ENCODE data around the gene CAMSAP3. TPM values are rescaled to one million over a fixed set of nuclear protein-coding genes. Genes with fewer than 3 reads are reported as not detected.
A peak's percentile ranks its signal among the peaks of the same experiment; 100 is the strongest.

Gene CAMSAP3
- polyA plus RNA-seq, 4 donors = 32.4 to 87.4 (median 73.5) TPM

DNA sequence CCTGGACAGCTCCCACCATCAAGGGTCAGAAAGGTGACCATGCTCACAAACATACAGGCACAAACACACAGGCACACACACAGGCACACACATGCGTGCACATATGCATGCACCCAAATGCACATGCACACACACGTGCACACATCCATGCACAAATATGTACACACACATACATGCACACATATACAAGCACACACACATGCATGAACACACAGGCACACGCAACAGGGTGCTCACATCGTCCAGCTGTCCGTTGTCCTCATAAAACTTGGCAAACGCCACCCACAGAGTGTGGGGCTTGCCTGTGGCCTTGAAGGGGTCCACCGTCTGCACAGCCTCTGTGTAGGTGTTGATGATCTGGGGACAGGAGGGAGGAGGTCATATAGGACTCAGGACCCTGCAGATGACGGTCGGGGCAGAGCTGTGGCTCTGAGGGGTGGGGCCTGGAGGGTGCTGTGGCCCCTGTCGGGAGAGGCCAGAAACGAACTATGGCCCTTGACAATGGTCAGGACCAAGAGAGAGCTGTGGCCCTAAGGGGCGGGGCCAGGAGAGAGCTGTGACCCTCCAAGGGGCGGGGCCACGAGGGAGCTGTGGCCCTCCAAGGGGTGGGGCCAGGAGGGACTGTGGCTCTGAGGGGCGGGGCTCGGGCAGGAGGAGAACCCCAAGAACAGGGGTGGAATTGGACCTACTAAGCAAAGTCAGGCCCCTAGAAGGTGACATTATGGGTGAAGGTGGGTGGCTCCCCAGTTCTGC lies 27.4 kb downstream of the CAMSAP3 start:
- no peak overlapping the region for H3K27ac ChIP-seq (ENCODE audit: low read depth in 1 of 3, low read length in 2 of 3)
- 79 to 88% (median 87%) methylated on average over 16 of the region's 16 CpGs for whole genome bisulfite sequencing, 3 donors
- DNase-seq = no peak
- H3K27me3 ChIP-seq (ENCODE audit: control insufficient read depth in 3 of 3, insufficient read depth in 3 of 3, low read length in 3 of 3) = no peaks in the 10 kb centered on the region
- H3K4me3 ChIP-seq (ENCODE audit: low read depth in 1 of 3, low read length in 3 of 3) = no peak overlapping the region
- no peaks in the 10 kb centered on the region for H3K9me3 ChIP-seq (ENCODE audit: control insufficient read depth in 2 of 2, insufficient read depth in 1 of 2, low read depth in 1 of 2, low read length in 1 of 2)
- peaks cover 0 to 8% (median 3%) of the 10 kb centered on the region in 3 donors for H3K4me1 ChIP-seq (ENCODE audit: control insufficient read depth in 3 of 3, insufficient read depth in 2 of 3, low read depth in 1 of 3, low read length in 2 of 3)
- H3K36me3 ChIP-seq (ENCODE audit: control insufficient read depth in 3 of 3, insufficient read depth in 2 of 3, low read depth in 1 of 3, low read length in 3 of 3) = peaks cover 18 to 98% (median 19%) of the 10 kb centered on the region in 3 donors
- no peak for FAIRE-seq

DNA sequence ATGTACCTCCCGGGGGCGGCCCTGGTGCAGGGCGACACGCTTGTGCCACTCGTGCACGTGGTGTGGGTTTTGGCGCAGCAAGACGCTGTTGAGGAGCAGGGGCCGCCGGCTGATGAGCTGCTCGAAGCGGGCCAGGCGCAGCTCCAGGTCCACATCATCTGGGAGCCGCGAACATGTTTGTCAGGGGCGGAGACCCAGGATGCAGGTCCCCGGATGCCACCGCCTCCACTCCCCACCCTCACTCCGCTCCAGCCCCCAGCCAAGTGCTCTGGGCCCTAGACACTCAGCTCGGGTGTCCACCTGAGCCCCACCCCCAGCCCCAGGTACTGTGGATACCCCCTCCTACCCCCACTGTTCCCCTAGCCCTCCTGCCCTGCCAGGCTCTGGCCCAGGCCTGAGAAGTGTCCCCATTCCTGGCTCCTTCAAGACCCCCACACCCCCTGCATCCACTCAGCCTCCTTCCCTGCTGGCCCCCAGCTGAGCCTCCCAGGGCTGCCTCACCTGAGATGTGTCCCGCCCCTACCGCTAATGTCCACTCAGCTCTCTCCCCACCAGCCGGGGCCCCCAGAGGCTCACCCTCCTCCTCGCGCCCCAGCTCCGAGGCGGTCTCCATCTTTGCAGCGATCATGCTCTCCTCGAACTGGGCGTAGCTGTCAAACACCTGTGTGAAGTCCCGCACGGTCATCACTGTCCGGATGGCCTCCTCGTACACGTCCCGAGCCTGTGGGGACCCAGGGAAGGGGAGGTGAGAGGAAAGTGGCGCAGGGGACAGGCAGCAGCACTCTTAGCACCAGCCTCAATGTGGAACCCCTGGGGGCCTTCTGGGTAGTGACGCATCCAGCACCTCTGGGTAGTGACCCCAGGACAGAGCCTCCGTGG lies 28.3 kb downstream of the CAMSAP3 start:
- FAIRE-seq = no peak
- 93 to 94% (median 94%) methylated on average over 39 of the region's 39 CpGs for WGBS, 3 donors

DNA sequence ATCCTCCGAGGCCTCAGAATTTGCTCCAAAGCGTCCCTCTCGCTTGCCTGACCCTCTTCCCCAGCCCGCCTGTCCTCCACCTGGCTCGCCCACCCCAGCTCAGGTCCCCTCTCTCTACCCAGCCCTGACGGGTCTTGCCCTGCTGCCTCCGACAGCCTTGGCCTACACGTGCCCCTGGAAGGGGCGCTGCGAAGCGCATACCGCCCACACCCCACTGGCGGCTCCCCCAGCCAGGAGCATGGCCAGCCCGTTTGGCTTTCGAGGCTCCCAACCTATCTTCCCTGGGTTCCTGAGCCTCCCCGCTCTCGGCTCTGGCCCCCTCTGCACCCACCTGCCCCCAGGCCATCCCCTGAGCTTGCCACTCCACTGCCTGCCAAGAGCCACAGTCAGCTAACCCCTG lies 29.1 kb downstream of the CAMSAP3 start:
- 94 to 95% (median 94%) methylated on average over 15 to 17 of the region's 17 CpGs for WGBS, 3 donors
- no peak for FAIRE-seq

More for the DNA sequence above, 28.3 kb downstream of the CAMSAP3 start:
- Histone ChIP-seq H3K4me3 (ENCODE audit: low read depth in 1 of 3, low read length in 3 of 3) (no peak overlapping the region), H3K9me3 (ENCODE audit: control insufficient read depth in 2 of 2, insufficient read depth in 1 of 2, low read depth in 1 of 2, low read length in 1 of 2) (no peaks in the 10 kb centered on the region), H3K36me3 (ENCODE audit: control insufficient read depth in 3 of 3, insufficient read depth in 2 of 3, low read depth in 1 of 3, low read length in 3 of 3) (peaks cover 18 to 91% (median 19%) of the 10 kb centered on the region in 3 donors), H3K27me3 (ENCODE audit: control insufficient read depth in 3 of 3, insufficient read depth in 3 of 3, low read length in 3 of 3) (no peaks in the 10 kb centered on the region), H3K27ac (ENCODE audit: low read depth in 1 of 3, low read length in 2 of 3) (no peak overlapping the region), H3K4me1 (ENCODE audit: control insufficient read depth in 3 of 3, insufficient read depth in 2 of 3, low read depth in 1 of 3, low read length in 2 of 3) (peaks cover 3 to 9% (median 8%) of the 10 kb centered on the region in 3 donors)
- no peak for DNase-seq

DNA sequence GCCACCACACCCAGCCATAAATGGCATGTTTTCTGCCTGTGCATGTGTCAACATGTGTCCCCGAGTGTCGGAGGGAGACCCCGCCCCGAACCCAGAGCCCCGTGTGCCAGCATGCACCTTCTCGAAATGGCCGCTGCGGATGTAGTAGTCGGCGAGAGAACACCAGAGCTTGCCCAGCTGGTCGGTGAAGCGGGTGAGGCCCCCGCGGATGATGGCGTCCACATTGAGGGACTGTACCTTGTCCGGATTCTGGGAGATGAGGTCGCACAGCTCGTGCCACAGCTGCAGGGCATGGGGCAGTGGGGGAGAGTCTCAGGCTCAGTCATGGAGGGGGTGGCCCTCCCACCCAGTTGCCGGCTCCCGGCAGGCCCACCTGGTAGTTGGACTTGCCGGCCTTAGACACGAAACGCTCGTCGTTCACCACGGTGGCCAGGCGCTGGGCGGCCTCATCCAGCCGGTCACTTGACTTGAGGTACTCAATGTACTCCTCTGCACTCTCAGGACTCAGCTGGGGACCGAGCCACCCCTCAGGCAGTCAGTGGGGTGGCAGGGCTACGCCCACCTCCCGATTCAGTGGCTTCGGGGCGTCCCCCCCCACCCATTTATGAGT lies 30.2 kb downstream of the CAMSAP3 start:
- 96 to 97% (median 96%) methylated on average over 33 to 34 of the region's 34 CpGs for WGBS, 3 donors
- no peak for DNase-seq
- Histone ChIP-seq H3K9me3 (ENCODE audit: control insufficient read depth in 2 of 2, insufficient read depth in 1 of 2, low read depth in 1 of 2, low read length in 1 of 2) (no peaks in the 10 kb centered on the region), H3K4me3 (ENCODE audit: low read depth in 1 of 3, low read length in 3 of 3) (no peak overlapping the region), H3K27ac (ENCODE audit: low read depth in 1 of 3, low read length in 2 of 3) (no peak overlapping the region), H3K27me3 (ENCODE audit: control insufficient read depth in 3 of 3, insufficient read depth in 3 of 3, low read length in 3 of 3) (no peaks in the 10 kb centered on the region), H3K4me1 (ENCODE audit: control insufficient read depth in 3 of 3, insufficient read depth in 2 of 3, low read depth in 1 of 3, low read length in 2 of 3) (peaks cover 3 to 10% (median 6%) of the 10 kb centered on the region in 3 donors), H3K36me3 (ENCODE audit: control insufficient read depth in 3 of 3, insufficient read depth in 2 of 3, low read depth in 1 of 3, low read length in 3 of 3) (peaks cover 13 to 74% (median 15%) of the 10 kb centered on the region in 3 donors)
- FAIRE-seq = no peak

More for the DNA sequence above, 29.1 kb downstream of the CAMSAP3 start:
- no peak for DNase-seq
- H3K27ac ChIP-seq (ENCODE audit: low read depth in 1 of 3, low read length in 2 of 3) = no peak overlapping the region
- peaks cover 3 to 6% (median 4%) of the 10 kb centered on the region in 3 donors for H3K4me1 ChIP-seq (ENCODE audit: control insufficient read depth in 3 of 3, insufficient read depth in 2 of 3, low read depth in 1 of 3, low read length in 2 of 3)
- H3K27me3 ChIP-seq (ENCODE audit: control insufficient read depth in 3 of 3, insufficient read depth in 3 of 3, low read length in 3 of 3) = no peaks in the 10 kb centered on the region
- peaks cover 17 to 83% (median 18%) of the 10 kb centered on the region in 3 donors for H3K36me3 ChIP-seq (ENCODE audit: control insufficient read depth in 3 of 3, insufficient read depth in 2 of 3, low read depth in 1 of 3, low read length in 3 of 3)
- no peak overlapping the region for H3K4me3 ChIP-seq (ENCODE audit: low read depth in 1 of 3, low read length in 3 of 3)
- no peaks in the 10 kb centered on the region for H3K9me3 ChIP-seq (ENCODE audit: control insufficient read depth in 2 of 2, insufficient read depth in 1 of 2, low read depth in 1 of 2, low read length in 1 of 2)

DNA sequence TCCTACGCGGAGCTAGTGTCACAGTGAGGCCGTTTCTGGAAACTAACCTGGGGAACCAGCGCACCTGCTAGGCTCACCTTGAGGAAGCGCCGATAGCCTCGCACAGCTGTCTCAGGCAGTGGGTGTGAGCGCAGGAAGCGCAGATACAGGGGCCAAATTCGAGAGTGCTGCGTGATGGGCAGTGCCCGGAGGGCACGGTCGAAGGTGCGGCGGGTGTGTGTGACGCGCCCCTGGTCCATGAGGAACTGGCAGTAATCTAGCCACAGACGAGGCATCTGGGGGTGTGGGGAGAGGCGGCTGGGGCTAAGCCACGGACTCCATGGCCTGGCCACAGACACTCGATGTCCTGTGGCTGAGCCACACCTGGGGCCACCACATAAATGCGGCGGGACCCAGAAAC lies 31.5 kb downstream of the CAMSAP3 start:
- H3K27ac ChIP-seq (ENCODE audit: low read depth in 1 of 3, low read length in 2 of 3) = no peak overlapping the region
- H3K4me3 ChIP-seq (ENCODE audit: low read depth in 1 of 3, low read length in 3 of 3) = no peak overlapping the region
- FAIRE-seq = no peak
- H3K36me3 ChIP-seq (ENCODE audit: control insufficient read depth in 3 of 3, insufficient read depth in 2 of 3, low read depth in 1 of 3, low read length in 3 of 3) = peaks cover under 1 to 71% (median 12%) of the 10 kb centered on the region in 3 donors
- no peak for DNase-seq
- H3K27me3 ChIP-seq (ENCODE audit: control insufficient read depth in 3 of 3, insufficient read depth in 3 of 3, low read length in 3 of 3) = no peaks in the 10 kb centered on the region
- H3K4me1 ChIP-seq (ENCODE audit: control insufficient read depth in 3 of 3, insufficient read depth in 2 of 3, low read depth in 1 of 3, low read length in 2 of 3) = peaks cover 3 to 10% (median 6%) of the 10 kb centered on the region in 3 donors
- 92 to 94% (median 92%) methylated on average over 23 to 24 of the region's 24 CpGs for WGBS, 3 donors
- H3K9me3 ChIP-seq (ENCODE audit: control insufficient read depth in 2 of 2, insufficient read depth in 1 of 2, low read depth in 1 of 2, low read length in 1 of 2) = no peaks in the 10 kb centered on the region

DNA sequence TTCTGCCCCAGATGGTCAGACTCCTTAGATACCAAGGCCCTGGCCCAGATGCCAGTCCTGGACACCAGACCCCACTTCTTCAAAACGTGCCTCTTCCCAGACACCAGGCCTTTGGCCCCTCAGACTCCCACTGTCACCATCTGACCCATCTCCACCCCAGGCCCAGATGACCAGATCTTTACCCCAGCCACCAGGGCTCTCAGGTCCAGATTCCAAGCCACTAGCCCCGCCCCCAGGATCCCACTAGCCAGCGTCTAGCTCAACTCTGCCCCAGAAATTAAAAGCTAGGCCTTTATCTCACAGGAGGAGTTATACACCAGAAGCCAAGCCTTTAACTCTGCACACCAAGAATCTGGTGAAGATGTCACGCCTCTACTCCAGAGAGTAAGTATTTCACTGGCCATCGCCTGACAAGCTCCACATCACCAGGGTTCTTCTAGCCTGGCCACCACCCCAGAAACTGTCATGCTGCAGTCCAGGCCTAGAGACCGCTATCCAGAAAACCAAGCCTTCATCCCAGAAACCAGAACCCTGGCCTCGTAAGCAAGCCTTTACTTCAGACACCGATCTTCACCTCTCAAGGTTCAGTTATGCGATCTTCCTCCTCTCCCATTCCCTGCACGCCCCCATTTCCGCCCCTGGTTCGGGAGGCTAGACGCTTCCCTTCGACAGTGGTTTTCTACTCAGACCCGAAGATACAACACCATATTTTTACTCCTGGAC lies 33.1 kb downstream of the CAMSAP3 start:
- DNase-seq (no peak), FAIRE-seq (no peak)
- H3K9me3 ChIP-seq (ENCODE audit: control insufficient read depth in 2 of 2, insufficient read depth in 1 of 2, low read depth in 1 of 2, low read length in 1 of 2) = no peaks in the 10 kb centered on the region
- 3 to 5% (median 5%) methylated on average over 15 of the region's 15 CpGs for WGBS, 3 donors
- peak overlapping the region; percentile 81 to 97 (median 83) for H3K4me3 ChIP-seq (ENCODE audit: low read depth in 1 of 3, low read length in 3 of 3)
- peak overlapping the region; percentile 34 to 83 (median 35) for H3K27ac ChIP-seq (ENCODE audit: low read depth in 1 of 3, low read length in 2 of 3)
- H3K27me3 ChIP-seq (ENCODE audit: control insufficient read depth in 3 of 3, insufficient read depth in 3 of 3, low read length in 3 of 3) = no peaks in the 10 kb centered on the region
- peaks cover 3 to 10% (median 6%) of the 10 kb centered on the region in 3 donors for H3K4me1 ChIP-seq (ENCODE audit: control insufficient read depth in 3 of 3, insufficient read depth in 2 of 3, low read depth in 1 of 3, low read length in 2 of 3)
- peaks cover 0 to 66% (median 4%) of the 10 kb centered on the region in 3 donors for H3K36me3 ChIP-seq (ENCODE audit: control insufficient read depth in 3 of 3, insufficient read depth in 2 of 3, low read depth in 1 of 3, low read length in 3 of 3)

DNA sequence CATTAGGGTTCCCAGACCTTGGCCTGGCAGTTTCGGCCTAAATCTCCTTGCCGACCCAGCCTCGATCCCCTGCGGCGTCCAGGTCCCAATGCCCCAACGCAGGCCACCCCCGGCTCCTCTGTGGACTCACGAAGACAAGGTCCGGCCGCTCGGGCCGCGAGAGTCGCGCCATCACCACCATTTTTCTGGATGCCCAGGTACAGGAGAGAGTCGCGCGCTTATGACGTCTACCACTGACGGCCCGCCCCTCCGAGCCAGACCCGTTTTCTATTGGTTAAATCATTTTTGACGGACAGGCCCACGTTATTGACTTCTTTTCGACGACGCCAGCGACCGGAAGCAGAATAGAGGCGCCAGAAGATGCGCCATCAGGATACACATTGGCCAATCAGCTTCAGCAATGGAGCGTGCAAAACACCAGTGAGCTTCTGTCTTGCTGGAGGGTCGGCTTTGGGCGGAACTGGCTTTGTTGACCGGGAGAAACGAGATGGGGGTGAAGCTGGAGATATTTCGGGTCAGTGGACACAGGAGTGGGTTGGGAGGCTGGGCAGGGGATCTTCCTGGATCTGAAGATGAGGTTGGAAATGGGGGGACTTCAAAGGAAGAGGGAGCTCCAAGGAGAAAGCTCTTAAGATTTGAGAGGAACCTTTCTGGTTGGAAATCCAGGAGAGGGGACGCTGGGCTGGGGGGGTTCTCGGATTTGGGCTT lies 33.8 kb downstream of the CAMSAP3 start, which contains the start of the genes PET100 and XAB2:
TSS of gene PET100 (plus strand) at position 447 of the 708 bp plus-strand sequence. CDS start at position 488, 41 bp downstream.
TSS of gene XAB2 (minus strand) at position 199 of the 708 bp plus-strand sequence. CDS start at position 181, 18 bp downstream.
- Histone ChIP-seq H3K4me3 (ENCODE audit: low read depth in 1 of 3, low read length in 3 of 3) (peak within 1 kb of the TSS; percentile 81 to 97 (median 83)), H3K27me3 (ENCODE audit: control insufficient read depth in 3 of 3, insufficient read depth in 3 of 3, low read length in 3 of 3) (no peaks in the 10 kb centered on the region), H3K36me3 (ENCODE audit: control insufficient read depth in 3 of 3, insufficient read depth in 2 of 3, low read depth in 1 of 3, low read length in 3 of 3) (peaks cover 0 to 58% (median 0%) of the 10 kb centered on the region in 3 donors), H3K27ac (ENCODE audit: low read depth in 1 of 3, low read length in 2 of 3) (peak within 1 kb of the TSS; percentile 35 to 88 (median 67)), H3K9me3 (ENCODE audit: control insufficient read depth in 2 of 2, insufficient read depth in 1 of 2, low read depth in 1 of 2, low read length in 1 of 2) (no peaks in the 10 kb centered on the region), H3K4me1 (ENCODE audit: control insufficient read depth in 3 of 3, insufficient read depth in 2 of 3, low read depth in 1 of 3, low read length in 2 of 3) (peaks cover 3 to 10% (median 6%) of the 10 kb centered on the region in 3 donors)
- FAIRE-seq (peak; percentile 96), DNase-seq (peak; percentile 98 to 99)
- WGBS, 3 donors = 0 to 1% (median 0%) methylated on average over 40 of the region's 40 CpGs

All from small intestine (tissue), 7 donors.